HCEC 1CT (cell line): ENCODE measurements around the gene SCN7A.
"Not testable (repeated sequence)": the region's sequence is repeated elsewhere in the genome, so short reads cannot be mapped to it uniquely, and the experiment has no call there.

Experiments used
- DNase-seq: peaks from one replicate; pipeline ENCODE4 v3.0.0-alpha.2; 2017

The SCN7A gene

GRCh38 chr2:166388481-166389070, 105.5 kb downstream of the SCN7A start:
- no peak for DNase-seq

- no peak for DNase-seq
These were observed 108.7 kb downstream of the SCN7A start for GRCh38 chr2:166385313-166385712.

- peak; percentile 31 for DNase-seq
These were observed 109.3 kb downstream of the SCN7A start for GRCh38 chr2:166384774-166385173.

- no peak for DNase-seq
These were observed 111.6 kb downstream of the SCN7A start for GRCh38 chr2:166382448-166382847.

GRCh38 chr2:166380615-166381014, 113.4 kb downstream of the SCN7A start:
- no peak for DNase-seq

GRCh38 chr2:166376873-166377272, 117.2 kb downstream of the SCN7A start:
- no peak for DNase-seq

GRCh38 chr2:166376488-166376828, 117.6 kb downstream of the SCN7A start:
- DNase-seq: no peak

- DNase-seq: peak; percentile 83
These were observed 118.1 kb downstream of the SCN7A start, which contains the start of gene SCN9A for GRCh38 chr2:166375736-166376487. SCN9A (minus strand) TSS chr2:166375944; CDS start chr2:166311756, 64,188 bp downstream.

GRCh38 chr2:166375195-166375735, 118.8 kb downstream of the SCN7A start:
- DNase-seq: peak; percentile 52

GRCh38 chr2:166373951-166374350, 120.1 kb downstream of the SCN7A start:
- peak; percentile 80 for DNase-seq

- DNase-seq: no peak
These were observed 120.5 kb downstream of the SCN7A start for GRCh38 chr2:166373539-166373938.

- no peak for DNase-seq
These were observed 120.9 kb downstream of the SCN7A start for GRCh38 chr2:166373105-166373504.

GRCh38 chr2:166372046-166372445, 122.0 kb downstream of the SCN7A start:
- DNase-seq: peak; percentile 83

- DNase-seq: no peak
These were observed 128.1 kb downstream of the SCN7A start for GRCh38 chr2:166365803-166366420.

GRCh38 chr2:166365239-166365638, 128.8 kb downstream of the SCN7A start:
- DNase-seq: no peak

GRCh38 chr2:166364476-166365161, 129.4 kb downstream of the SCN7A start:
- DNase-seq: no peak

GRCh38 chr2:166361351-166362153, 132.5 kb downstream of the SCN7A start:
- peak; percentile 69 for DNase-seq

GRCh38 chr2:166360906-166361305, 133.1 kb downstream of the SCN7A start:
- DNase-seq: no peak

GRCh38 chr2:166360426-166360825, 133.6 kb downstream of the SCN7A start:
- no peak for DNase-seq

- not testable (repeated sequence) for DNase-seq
These were observed 136.1 kb downstream of the SCN7A start for GRCh38 chr2:166357950-166358321.

- DNase-seq: no peak
These were observed 136.7 kb downstream of the SCN7A start for GRCh38 chr2:166357068-166357949.
